Prostate gland (tissue), 2 donors: ENCODE results near the gene TEX14. TPM values are rescaled to one million over a fixed set of nuclear protein-coding genes. Genes with fewer than 3 reads are reported as not detected.

Experiments
- DNase-seq: peaks from one replicate; pipeline ENCODE4 v3.0.0-alpha.2; 2019; ENCODE audit warnings: low spot score
- H3K27ac ChIP-seq, 2 donors: fragments of 200-600 bp; sonication (generic); 2 replicates each; pipeline ENCODE4 v1.5.1; 2017 to 2019
- H3K27me3 ChIP-seq: fragments of 200-600 bp; sonication (generic); replicated peaks from 2 replicates; pipeline ENCODE4 v1.5.1; 2019; ENCODE audit not compliant: insufficient read depth
- H3K36me3 ChIP-seq, 2 donors: fragments of 200-600 bp; sonication (generic); 1 replicate in 1 of 2; 2 replicates in 1 of 2; pipeline versions ENCODE4 v1.5.1 to v1.8.1; 2017 to 2019
- H3K4me1 ChIP-seq: fragments of 200-600 bp; sonication (generic); replicated peaks from 2 replicates; pipeline ENCODE4 v1.5.1; 2019
- H3K4me3 ChIP-seq, 2 donors: fragments of 200-600 bp; sonication (generic); 2 replicates each; pipeline ENCODE4 v1.5.1; 2017 to 2019
- H3K9me3 ChIP-seq: fragments of 200-600 bp; sonication (generic); 2 replicates; pipeline ENCODE4 v1.5.1; 2017
- CTCF ChIP-seq, 4 experiments: fragments of 200-600 bp in 2 of 4; fragments of 450-650 bp in 2 of 4; sonication (generic) in 2 of 4; IDR thresholded peaks; 1 replicate in 3 of 4; 2 replicates in 1 of 4; pipeline ENCODE4 v1.5.1; 2016 to 2019; ENCODE audit warnings: antibody characterized with exemption in 4 of 4, mild to moderate bottlenecking in 2 of 4, moderate library complexity in 2 of 4
- POLR2A ChIP-seq: fragments of 450-650 bp; IDR thresholded peaks from one replicate; pipeline ENCODE4 v1.6.1; 2016; ENCODE audit warnings: antibody characterized with exemption, mild to moderate bottlenecking
- POLR2AphosphoS5 ChIP-seq: sonication (generic); formaldehyde crosslinking; IDR thresholded peaks from one replicate; pipeline ENCODE4 v1.6.1; 2017; ENCODE audit warnings: antibody characterized with exemption
- WGBS: methylation state at CpG from one replicate; pipeline ENCODE4 v1.1.5; 2018; 5-methylcytosine and 5-hydroxymethylcytosine counted together
- intact Hi-C: fragments of 100-400 bp; cut with DNase I; formaldehyde crosslinking; loops from one replicate; pipeline ENCODE4 v1.14.2; 2022
- total RNA-seq, 2 donors: library from RNA; depleted of rRNA; stranded (reverse); fragments of >200 nt; gene quantifications; one replicate each; pipeline ENCODE4 v1.1.0, GENCODE V29; 2016

The TEX14 gene
- total RNA-seq, 2 donors from 2014 or later = 0.50 to 14.3 TPM

- no peaks in the 10 kb centered on the region for H3K27me3 ChIP-seq
- WGBS = 85% methylated on average over 5 of the region's 5 CpGs
- intact Hi-C loops = loop anchor here (10.0 kb wide), 1 partner anchor 51 kb away; no protein-coding TSS in a partner anchor
- no peak overlapping the region for H3K4me3 ChIP-seq
- H3K27ac ChIP-seq = no peak overlapping the region
- no peaks in the 10 kb centered on the region for H3K36me3 ChIP-seq
- no peak for DNase-seq
- H3K9me3 ChIP-seq = no peaks in the 10 kb centered on the region
- no peaks in the 10 kb centered on the region for H3K4me1 ChIP-seq
- TF ChIP-seq POLR2A = no peak
- TF ChIP-seq CTCF (IDR thresholded peaks at IDR 0.05) = no peak
- no peak for TF ChIP-seq POLR2AphosphoS5
Observed at GRCh38 chr17:58533616-58534188, 158.1 kb downstream of the TEX14 start.

GRCh38 chr17:58532555-58532951 lies 159.3 kb downstream of the TEX14 start:
- WGBS = 63% methylated on average over 3 of the region's 3 CpGs
- no peaks in the 10 kb centered on the region for H3K9me3 ChIP-seq
- H3K36me3 ChIP-seq = no peaks in the 10 kb centered on the region
- no peak for DNase-seq
- H3K4me1 ChIP-seq = no peaks in the 10 kb centered on the region
- H3K4me3 ChIP-seq = peak overlapping the region in 1 of 2 donors; percentile 52
- intact Hi-C loops = loop anchor here (10.0 kb wide), 1 partner anchor 52 kb away; no protein-coding TSS in a partner anchor
- H3K27me3 ChIP-seq = no peaks in the 10 kb centered on the region
- TF ChIP-seq POLR2A = no peak
- no peak for TF ChIP-seq CTCF (IDR thresholded peaks at IDR 0.05)
- TF ChIP-seq POLR2AphosphoS5 = no peak
- no peak overlapping the region for H3K27ac ChIP-seq

GRCh38 chr17:58531661-58532554 lies 159.9 kb downstream of the TEX14 start:
- peak; percentile 32 for DNase-seq
- TF ChIP-seq CTCF (IDR thresholded peaks at IDR 0.05) = no peak
- no peak for TF ChIP-seq POLR2A
- no peak for TF ChIP-seq POLR2AphosphoS5
- Histone ChIP-seq H3K4me1 (no peaks in the 10 kb centered on the region), H3K9me3 (no peaks in the 10 kb centered on the region), H3K36me3 (no peaks in the 10 kb centered on the region), H3K27ac (no peak overlapping the region), H3K4me3 (peak overlapping the region; percentile 38 to 52), H3K27me3 (no peaks in the 10 kb centered on the region)
- WGBS = 1% methylated on average over 37 of the region's 82 CpGs
- intact Hi-C loops = loop anchor here (10.0 kb wide), 1 partner anchor 53 kb away; no protein-coding TSS in a partner anchor

- no peaks in the 10 kb centered on the region for H3K9me3 ChIP-seq
- H3K36me3 ChIP-seq = no peaks in the 10 kb centered on the region
- 36% methylated on average over 3 of the region's 3 CpGs for WGBS
- TF ChIP-seq POLR2AphosphoS5 = no peak
- no peak for TF ChIP-seq CTCF (IDR thresholded peaks at IDR 0.05)
- TF ChIP-seq POLR2A = no peak
- H3K27ac ChIP-seq = no peak overlapping the region
- H3K4me1 ChIP-seq = no peaks in the 10 kb centered on the region
- intact Hi-C loops = loop anchor here (10.0 kb wide), 1 partner anchor 54 kb away; no protein-coding TSS in a partner anchor
- peak overlapping the region; percentile 38 to 52 for H3K4me3 ChIP-seq
- no peaks in the 10 kb centered on the region for H3K27me3 ChIP-seq
- no peak for DNase-seq
Observed at GRCh38 chr17:58531122-58531521, 160.7 kb downstream of the TEX14 start.
